Stromal cell of bone marrow (primary cell): ENCODE measurements around the gene PIEZO1.
A peak's percentile ranks its signal among the peaks of the same experiment; 100 is the strongest.
"Not testable (repeated sequence)": the region's sequence is repeated elsewhere in the genome, so short reads cannot be mapped to it uniquely, and the experiment has no call there.

Experiments
- DNase-seq: peaks from one replicate; pipeline ENCODE4 v3.0.0-alpha.2; 2012; ENCODE audit warnings: low read depth

PIEZO1 gene

DNA sequence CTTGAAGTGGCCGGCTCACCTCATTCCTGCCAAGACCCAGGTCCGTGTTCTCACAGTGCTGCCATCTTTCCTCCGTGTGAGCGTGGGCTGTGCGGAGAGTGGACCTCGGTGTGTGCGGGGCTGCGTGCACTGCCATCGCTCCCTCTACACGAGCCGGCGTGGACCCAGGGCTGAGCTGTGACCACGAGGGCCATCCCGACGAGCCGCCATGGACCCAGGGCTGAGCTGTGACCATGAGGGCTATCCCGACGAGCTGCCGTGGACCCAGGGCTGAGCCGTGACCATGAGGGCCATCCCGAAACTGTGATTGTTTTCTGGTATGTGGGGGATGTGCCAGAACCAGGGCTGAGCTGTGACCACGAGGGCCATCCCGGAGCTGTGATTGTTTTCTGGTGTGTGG lies 113.2 kb downstream of the PIEZO1 start:
- no peak for DNase-seq

DNA sequence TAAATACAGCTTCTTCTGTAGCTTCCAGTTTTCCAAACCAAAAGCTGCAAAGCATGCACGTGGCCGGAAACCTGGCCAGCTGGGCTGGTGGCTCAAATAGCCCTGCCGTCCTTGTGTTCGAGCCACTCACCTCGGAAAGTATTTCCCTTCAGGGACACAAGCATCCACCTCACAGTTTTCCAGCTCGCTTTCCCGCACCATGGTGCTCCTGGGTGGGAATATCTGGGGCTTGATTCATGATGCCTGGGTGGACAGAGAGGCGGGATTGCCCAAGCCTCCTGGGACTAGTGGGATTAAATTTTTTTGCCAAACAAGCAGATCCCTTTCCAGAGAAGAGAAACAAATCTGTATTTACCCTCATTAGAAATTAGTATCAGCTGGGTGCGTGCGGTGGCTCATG lies 115.0 kb downstream of the PIEZO1 start:
- DNase-seq, result peak; percentile 61

DNA sequence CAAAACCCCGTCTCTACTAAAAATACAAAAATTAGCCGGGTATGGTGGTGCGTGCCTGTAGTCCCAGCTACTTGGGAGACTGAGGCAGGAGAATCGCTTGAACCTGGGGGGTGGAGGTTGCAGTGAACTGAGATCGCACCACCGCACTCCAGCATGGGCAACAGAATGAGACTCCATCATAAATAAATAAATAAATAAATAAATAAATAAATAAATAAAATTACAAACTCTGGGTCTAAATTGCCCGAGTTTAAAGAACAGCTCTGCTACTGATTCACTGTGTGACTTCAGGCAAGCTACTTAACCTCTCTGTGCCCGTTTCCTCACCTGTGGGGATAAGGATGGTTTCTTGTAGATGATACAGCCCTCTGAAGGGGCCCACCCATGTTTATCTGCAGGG lies 115.5 kb downstream of the PIEZO1 start:
- not testable (repeated sequence) for DNase-seq

DNA sequence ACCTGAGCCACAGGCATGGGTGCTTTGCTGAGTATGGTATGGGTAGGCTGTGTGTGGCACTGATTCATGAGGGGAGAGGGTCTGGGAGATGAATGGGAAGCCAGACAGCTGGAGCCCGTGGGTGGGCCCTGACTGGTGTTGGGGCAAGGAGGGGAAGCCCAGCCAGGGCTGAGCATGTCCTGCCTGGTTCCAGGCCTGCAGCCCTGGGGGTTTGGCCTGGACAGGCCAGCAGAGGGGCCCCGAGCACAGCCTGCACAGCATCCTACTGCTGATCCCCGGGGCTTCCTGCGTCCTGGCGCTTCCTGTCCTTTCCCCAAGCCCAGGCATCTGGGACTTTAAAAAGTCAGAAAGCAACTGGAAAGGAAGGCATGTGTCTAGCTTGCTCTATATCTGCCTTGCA lies 117.6 kb downstream of the PIEZO1 start:
- DNase-seq, result no peak

DNA sequence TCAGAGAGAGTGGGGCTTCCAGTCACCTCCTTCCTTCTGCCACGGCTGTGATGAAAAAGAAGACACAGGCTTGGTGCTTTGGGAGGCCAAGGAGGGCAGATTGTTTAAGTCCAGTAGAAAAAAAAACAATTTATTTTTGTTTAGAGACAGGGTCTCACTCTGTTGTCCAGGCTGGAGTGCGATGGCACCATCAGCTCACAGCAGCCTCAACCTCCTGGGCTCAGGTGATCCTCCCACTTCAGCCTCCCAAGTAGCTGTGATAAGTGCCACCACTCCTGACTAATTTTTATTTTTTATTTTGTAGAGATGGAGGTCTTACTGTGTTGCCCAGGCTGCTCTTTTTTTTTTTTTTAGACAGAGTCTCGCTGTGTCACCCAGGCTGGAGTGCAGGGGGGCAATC lies 119.5 kb downstream of the PIEZO1 start:
- DNase-seq, result no peak
